ENCODE data around the gene ZNF639. TPM values are rescaled to one million over a fixed set of nuclear protein-coding genes. Genes with fewer than 3 reads are reported as not detected.

Gene ZNF639
- total RNA-seq, 1 donor from 2014 or later: 29.8 TPM

DNA sequence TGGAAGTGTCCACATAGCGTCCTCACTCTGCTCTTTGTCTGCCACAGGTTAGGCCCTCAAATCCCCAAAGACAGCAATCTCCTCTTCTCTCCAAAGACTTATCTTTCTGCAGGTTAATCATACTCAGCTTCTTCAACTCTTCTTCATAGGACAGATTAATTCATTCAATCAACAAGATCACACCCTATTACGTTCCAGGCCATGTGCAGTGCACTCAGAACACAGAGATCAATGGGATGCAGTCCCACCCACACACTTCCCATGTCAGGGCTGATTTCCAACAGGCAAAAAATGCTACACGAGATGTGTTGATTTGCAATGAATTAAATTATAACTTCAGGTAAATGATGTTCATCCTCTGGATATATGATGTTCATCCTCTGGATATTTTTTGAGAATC, 33.5 kb upstream of the ZNF639 start:
- Mint-ChIP-seq H3K4me1 (ENCODE audit: unreplicated experiment) (peaks cover 2% of the 10 kb centered on the region), H3K27ac (ENCODE audit: unreplicated experiment) (no peak overlapping the region), H3K4me3 (ENCODE audit: unreplicated experiment) (no peak overlapping the region), H3K36me3 (ENCODE audit: low read depth, unreplicated experiment) (peaks cover 3% of the 10 kb centered on the region), H3K9me3 (ENCODE audit: unreplicated experiment) (no peaks in the 10 kb centered on the region), H3K27me3 (ENCODE audit: unreplicated experiment) (peaks cover 2% of the 10 kb centered on the region)
- DNase-seq (ENCODE audit: low spot score): no peak
- TF ChIP-seq, protein P1, sequence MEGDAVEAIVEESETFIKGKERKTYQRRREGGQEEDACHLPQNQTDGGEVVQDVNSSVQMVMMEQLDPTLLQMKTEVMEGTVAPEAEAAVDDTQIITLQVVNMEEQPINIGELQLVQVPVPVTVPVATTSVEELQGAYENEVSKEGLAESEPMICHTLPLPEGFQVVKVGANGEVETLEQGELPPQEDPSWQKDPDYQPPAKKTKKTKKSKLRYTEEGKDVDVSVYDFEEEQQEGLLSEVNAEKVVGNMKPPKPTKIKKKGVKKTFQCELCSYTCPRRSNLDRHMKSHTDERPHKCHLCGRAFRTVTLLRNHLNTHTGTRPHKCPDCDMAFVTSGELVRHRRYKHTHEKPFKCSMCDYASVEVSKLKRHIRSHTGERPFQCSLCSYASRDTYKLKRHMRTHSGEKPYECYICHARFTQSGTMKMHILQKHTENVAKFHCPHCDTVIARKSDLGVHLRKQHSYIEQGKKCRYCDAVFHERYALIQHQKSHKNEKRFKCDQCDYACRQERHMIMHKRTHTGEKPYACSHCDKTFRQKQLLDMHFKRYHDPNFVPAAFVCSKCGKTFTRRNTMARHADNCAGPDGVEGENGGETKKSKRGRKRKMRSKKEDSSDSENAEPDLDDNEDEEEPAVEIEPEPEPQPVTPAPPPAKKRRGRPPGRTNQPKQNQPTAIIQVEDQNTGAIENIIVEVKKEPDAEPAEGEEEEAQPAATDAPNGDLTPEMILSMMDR (IDR thresholded peaks at IDR 0.05; ENCODE audit: unreplicated experiment): no peak

DNA sequence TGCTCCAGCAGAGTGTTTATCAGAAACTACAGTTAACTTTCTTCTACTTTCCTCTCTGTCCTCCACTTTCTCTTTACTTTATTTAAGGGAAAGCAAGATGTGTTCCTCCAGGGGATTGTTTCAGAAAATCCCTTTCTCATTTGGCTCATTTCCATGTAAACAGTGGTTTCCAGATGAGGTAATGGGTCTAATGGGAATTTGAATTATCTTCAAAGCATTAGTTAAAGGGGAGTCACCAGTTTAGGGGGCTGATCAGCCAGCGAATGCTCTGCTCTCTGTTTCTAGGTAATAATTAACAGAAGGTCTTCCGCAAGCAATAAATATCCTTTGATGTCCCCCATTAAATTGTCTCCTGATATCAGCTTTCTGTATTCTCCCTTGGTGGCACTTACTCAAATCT, 30.4 kb upstream of the ZNF639 start:
- Mint-ChIP-seq H3K36me3 (ENCODE audit: low read depth, unreplicated experiment) (peaks cover 3% of the 10 kb centered on the region), H3K27ac (ENCODE audit: unreplicated experiment) (no peak overlapping the region), H3K4me1 (ENCODE audit: unreplicated experiment) (peaks cover 2% of the 10 kb centered on the region), H3K4me3 (ENCODE audit: unreplicated experiment) (no peak overlapping the region), H3K9me3 (ENCODE audit: unreplicated experiment) (no peaks in the 10 kb centered on the region), H3K27me3 (ENCODE audit: unreplicated experiment) (peaks cover 2% of the 10 kb centered on the region)
- TF ChIP-seq, protein P1 (IDR thresholded peaks at IDR 0.05; ENCODE audit: unreplicated experiment): no peak
- DNase-seq (ENCODE audit: low spot score): no peak

DNA sequence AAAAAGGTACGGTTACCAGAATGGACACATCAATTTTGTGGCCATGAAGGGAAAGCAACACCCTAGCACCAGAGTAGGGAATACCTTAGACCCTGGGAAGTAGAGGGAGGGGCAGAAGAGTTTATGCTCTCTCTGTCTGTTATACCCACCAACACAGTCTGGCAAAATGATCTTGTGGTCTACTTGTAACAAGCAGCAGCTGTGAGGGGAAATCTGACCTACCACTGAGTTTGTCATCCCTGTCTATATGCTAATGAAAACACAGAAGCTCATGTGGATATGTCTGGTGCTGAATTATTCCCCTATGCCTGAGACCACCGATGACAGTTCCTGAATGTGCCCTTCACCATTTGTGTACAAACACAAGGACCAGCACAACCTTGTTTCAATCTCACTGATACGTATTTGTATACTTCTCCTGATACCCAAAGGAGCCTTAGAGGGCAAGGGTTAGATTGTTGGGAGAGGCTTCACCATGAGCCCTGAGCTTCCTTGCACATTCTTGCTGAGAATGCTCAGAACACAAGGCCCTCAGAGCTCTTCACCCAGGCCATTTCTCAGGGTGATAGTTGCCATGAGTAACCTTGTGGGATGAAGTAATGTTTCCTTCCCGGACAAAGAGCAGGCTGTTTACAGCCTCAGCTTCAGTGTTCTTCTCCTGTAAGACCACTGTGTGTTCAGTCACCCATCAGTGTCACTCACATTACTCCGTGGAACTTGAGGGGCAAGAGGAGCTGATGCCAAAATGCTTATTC, 24.7 kb upstream of the ZNF639 start:
- Mint-ChIP-seq H3K27me3 (ENCODE audit: unreplicated experiment) (peaks cover 2% of the 10 kb centered on the region), H3K4me3 (ENCODE audit: unreplicated experiment) (no peak overlapping the region), H3K36me3 (ENCODE audit: low read depth, unreplicated experiment) (no peaks in the 10 kb centered on the region), H3K9me3 (ENCODE audit: unreplicated experiment) (no peaks in the 10 kb centered on the region), H3K27ac (ENCODE audit: unreplicated experiment) (no peak overlapping the region), H3K4me1 (ENCODE audit: unreplicated experiment) (no peaks in the 10 kb centered on the region)
- no peak for DNase-seq (ENCODE audit: low spot score)
- TF ChIP-seq, protein P1 (IDR thresholded peaks at IDR 0.05; ENCODE audit: unreplicated experiment): no peak

DNA sequence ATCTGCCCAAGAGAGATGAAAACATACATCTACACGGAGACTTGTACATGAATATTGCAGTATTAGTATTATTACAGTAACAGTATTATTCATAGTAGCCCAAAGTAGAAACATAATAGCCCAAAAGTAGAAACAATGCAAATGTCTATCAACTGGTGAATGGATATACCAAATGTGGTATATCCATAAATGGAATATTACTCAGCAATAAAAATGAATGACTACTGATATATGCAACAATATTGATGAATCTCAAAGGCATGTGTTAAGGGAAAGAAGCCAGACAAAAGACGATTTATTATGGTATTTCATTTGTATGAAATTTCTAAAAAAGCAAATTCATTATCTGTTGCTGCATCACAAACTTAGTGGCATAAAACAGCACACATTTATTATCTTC, 23.5 kb upstream of the ZNF639 start:
- Mint-ChIP-seq H3K27ac (ENCODE audit: unreplicated experiment) (no peak overlapping the region), H3K4me1 (ENCODE audit: unreplicated experiment) (peaks cover 6% of the 10 kb centered on the region), H3K27me3 (ENCODE audit: unreplicated experiment) (no peaks in the 10 kb centered on the region), H3K9me3 (ENCODE audit: unreplicated experiment) (peaks cover 3% of the 10 kb centered on the region), H3K36me3 (ENCODE audit: low read depth, unreplicated experiment) (no peaks in the 10 kb centered on the region), H3K4me3 (ENCODE audit: unreplicated experiment) (no peak overlapping the region)
- no peak for DNase-seq (ENCODE audit: low spot score)
- TF ChIP-seq, protein P1 (IDR thresholded peaks at IDR 0.05; ENCODE audit: unreplicated experiment): no peak

DNA sequence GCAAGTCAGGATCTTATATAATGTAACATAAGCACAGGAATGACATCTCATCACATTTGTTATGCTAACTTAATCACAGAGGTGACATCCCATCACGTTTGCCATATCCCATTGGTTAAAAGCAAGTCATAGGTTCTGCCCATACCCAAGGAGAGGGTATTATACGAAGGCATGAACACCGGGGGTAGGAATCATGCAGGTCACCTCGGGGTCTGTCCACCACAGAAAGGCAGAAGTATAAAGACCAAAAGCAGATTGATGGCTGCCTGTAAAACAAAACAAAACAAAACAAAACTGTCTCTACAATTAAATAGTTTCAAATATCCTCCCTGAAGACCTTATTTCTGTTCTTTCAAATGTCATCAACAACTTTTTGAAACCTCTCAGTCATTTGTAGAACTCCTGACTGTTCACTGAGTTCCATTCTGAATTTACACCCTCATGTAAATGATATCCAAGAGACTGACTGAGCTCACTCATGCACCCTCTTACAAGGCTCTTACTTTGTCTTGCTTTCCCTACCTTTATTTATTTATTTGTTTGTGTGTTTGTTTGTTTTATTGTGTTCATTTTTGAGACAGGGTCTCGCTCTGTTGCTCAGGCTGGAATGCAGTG, 22.7 kb upstream of the ZNF639 start:
- H3K27ac Mint-ChIP-seq (ENCODE audit: unreplicated experiment): no peak overlapping the region
- H3K36me3 Mint-ChIP-seq (ENCODE audit: low read depth, unreplicated experiment): no peaks in the 10 kb centered on the region
- no peak overlapping the region for H3K4me3 Mint-ChIP-seq (ENCODE audit: unreplicated experiment)
- H3K27me3 Mint-ChIP-seq (ENCODE audit: unreplicated experiment): no peaks in the 10 kb centered on the region
- no peak for DNase-seq (ENCODE audit: low spot score)
- H3K4me1 Mint-ChIP-seq (ENCODE audit: unreplicated experiment): peaks cover 9% of the 10 kb centered on the region
- TF ChIP-seq, protein P1 (IDR thresholded peaks at IDR 0.05; ENCODE audit: unreplicated experiment): no peak
- H3K9me3 Mint-ChIP-seq (ENCODE audit: unreplicated experiment): peaks cover 3% of the 10 kb centered on the region

Data from endothelial cell (in vitro differentiated cells).